SH-SY5Y (cell line): ENCODE measurements around the gene PDGFRB.

Experiments used
- GATA2 ChIP-seq: IDR thresholded peaks from 2 replicates; pipeline ENCODE4 v1.6.1; 2011; ENCODE audit warnings: mild to moderate bottlenecking, low read depth, low read length
- GATA3 ChIP-seq: IDR thresholded peaks from 2 replicates; pipeline ENCODE4 v1.6.1; 2011; ENCODE audit warnings: low read depth, mild to moderate bottlenecking, low read length, moderate library complexity

GRCh38 chr5:150129454-150129812 is 26.2 kb downstream of the PDGFRB start:
- no peak for TF ChIP-seq GATA2
- no peak for TF ChIP-seq GATA3
